GM21825 (cell line): ENCODE measurements around the gene CPEB3.
"Not testable (repeated sequence)": the region's sequence is repeated elsewhere in the genome, so short reads cannot be mapped to it uniquely, and the experiment has no call there.

Experiments
- ATAC-seq: cut with Tn5 transposase; IDR thresholded peaks from one replicate; pipeline ENCODE4 v1.9.1; 2021; ENCODE audit warnings: mild to moderate bottlenecking, moderate library complexity; ENCODE audit not compliant: unreplicated experiment

The CPEB3 gene

GRCh38 chr10:92052741-92053140, 238.1 kb downstream of the CPEB3 start:
- no peak for ATAC-seq

GRCh38 chr10:92052088-92052487, 238.8 kb downstream of the CPEB3 start:
- no peak for ATAC-seq

- ATAC-seq: no peak
These were observed 243.7 kb downstream of the CPEB3 start for GRCh38 chr10:92047215-92047614.

- no peak for ATAC-seq
These were observed 245.2 kb downstream of the CPEB3 start for GRCh38 chr10:92045641-92046106.

- no peak for ATAC-seq
These were observed 248.3 kb downstream of the CPEB3 start for GRCh38 chr10:92042541-92042940.

GRCh38 chr10:92038949-92039348, 251.9 kb downstream of the CPEB3 start:
- ATAC-seq: no peak

GRCh38 chr10:92033070-92033469, 257.8 kb downstream of the CPEB3 start:
- ATAC-seq: not testable (repeated sequence)

- ATAC-seq: no peak
These were observed 259.3 kb downstream of the CPEB3 start for GRCh38 chr10:92031580-92031979.

- no peak for ATAC-seq
These were observed 263.7 kb downstream of the CPEB3 start for GRCh38 chr10:92027141-92027540.

GRCh38 chr10:92025340-92025739, 265.5 kb downstream of the CPEB3 start:
- ATAC-seq: not testable (repeated sequence)

- ATAC-seq: no peak
These were observed 266.2 kb downstream of the CPEB3 start for GRCh38 chr10:92024700-92025099.

GRCh38 chr10:92014620-92015019, 276.3 kb downstream of the CPEB3 start:
- ATAC-seq: no peak

- no peak for ATAC-seq
These were observed 279.2 kb downstream of the CPEB3 start for GRCh38 chr10:92011560-92012214.

- no peak for ATAC-seq
These were observed 280.7 kb downstream of the CPEB3 start for GRCh38 chr10:92010047-92010735.

GRCh38 chr10:92009445-92009844, 281.4 kb downstream of the CPEB3 start:
- ATAC-seq: no peak

- no peak for ATAC-seq
These were observed 284.9 kb downstream of the CPEB3 start for GRCh38 chr10:92005978-92006377.

- no peak for ATAC-seq
These were observed 287.6 kb downstream of the CPEB3 start for GRCh38 chr10:92003258-92003657.

- no peak for ATAC-seq
These were observed 288.9 kb downstream of the CPEB3 start for GRCh38 chr10:92001995-92002394.

GRCh38 chr10:92001581-92001980, 289.3 kb downstream of the CPEB3 start:
- no peak for ATAC-seq
